Hepatic stellate cell (primary cell): ENCODE data around the gene ITGB1BP1.

Source experiments
- DNase-seq: peaks from one replicate; pipeline ENCODE4 v3.0.0; 2011; ENCODE audit warnings: low spot score

The ITGB1BP1 gene

DNA sequence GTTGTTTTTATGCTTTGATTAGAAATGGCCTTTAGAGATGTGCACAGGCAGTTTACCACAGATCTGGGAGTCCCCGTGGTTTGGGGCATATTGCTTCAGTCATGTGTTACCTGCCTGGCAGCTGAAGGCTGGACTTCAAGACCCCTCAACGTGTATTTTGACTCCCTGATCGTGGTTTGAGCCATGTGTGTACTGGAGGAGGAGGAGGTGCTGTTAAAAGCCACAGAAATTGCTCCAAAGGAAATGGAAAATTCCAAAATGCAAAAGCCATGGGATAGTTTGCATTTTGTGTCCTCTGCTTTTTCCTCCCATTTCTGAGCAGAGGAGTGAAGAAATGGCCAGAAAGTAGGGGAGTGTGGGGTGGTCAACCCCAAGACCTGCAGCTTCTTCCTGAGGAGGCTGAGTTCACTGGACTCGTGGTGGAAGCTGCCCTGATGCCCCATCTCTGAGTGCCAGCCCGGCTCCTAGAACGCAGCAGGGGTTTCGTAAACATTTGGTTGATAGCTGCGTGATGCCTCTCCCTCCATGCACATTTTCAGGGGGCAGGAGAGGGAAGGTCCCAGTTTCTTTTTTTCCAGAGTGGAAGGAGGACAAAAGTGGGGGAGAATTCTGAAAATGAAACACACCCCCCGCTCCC, 45.7 kb downstream of the ITGB1BP1 start:
- no peak for DNase-seq

DNA sequence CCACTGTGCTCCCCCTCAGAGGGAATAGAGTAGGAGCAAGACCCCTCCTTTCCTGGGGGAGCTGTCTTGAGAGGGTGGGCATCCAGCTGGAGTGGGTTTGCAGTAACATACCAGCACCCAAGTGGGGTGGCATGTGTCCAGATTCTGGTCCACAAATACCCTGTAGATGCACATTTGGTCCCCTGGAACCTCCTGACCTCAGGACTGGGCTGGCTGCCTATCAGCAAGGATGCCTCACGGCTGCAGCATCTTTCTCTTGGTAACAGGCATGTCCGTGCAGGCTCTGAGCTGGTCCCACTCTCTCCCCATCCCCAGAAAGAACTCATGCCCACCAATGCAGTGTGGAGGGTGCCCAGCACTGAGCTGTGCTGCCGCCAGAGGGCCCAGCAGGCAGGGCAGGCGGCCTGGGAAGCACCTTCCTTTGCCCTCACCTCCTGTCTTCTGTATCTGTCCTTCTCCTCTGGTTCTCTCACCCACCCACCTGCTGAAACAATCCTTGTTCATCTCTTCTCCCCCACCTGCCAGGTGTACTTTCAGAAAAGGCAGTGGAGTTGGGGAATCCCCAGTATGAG, 47.4 kb downstream of the ITGB1BP1 start:
- no peak for DNase-seq

GRCh38 chr2:9374071-9374730, 49.1 kb downstream of the ITGB1BP1 start:
- DNase-seq, result no peak

DNA sequence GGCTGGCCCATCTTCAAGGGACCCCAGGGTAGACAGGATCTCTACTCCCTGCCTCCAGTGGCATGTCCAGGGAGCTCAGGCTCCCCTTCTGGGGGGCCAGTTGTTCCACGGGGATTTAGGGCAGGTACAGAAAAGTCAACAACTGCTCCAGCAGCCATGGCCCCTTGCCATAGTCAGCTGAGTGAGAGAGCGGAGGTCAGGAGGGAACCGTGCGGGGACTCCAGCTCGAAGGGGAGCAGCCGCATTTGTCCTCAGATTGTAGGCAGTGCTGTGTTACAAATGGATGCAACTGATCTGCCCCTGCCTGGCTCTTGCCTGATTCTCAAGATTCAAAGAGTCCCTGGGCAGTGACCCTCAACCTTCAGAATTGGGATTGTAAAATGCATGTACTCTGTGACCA, 49.9 kb downstream of the ITGB1BP1 start:
- no peak for DNase-seq

GRCh38 chr2:9373047-9373446, 50.3 kb downstream of the ITGB1BP1 start:
- no peak for DNase-seq

GRCh38 chr2:9370746-9371145, 52.6 kb downstream of the ITGB1BP1 start:
- no peak for DNase-seq

DNA sequence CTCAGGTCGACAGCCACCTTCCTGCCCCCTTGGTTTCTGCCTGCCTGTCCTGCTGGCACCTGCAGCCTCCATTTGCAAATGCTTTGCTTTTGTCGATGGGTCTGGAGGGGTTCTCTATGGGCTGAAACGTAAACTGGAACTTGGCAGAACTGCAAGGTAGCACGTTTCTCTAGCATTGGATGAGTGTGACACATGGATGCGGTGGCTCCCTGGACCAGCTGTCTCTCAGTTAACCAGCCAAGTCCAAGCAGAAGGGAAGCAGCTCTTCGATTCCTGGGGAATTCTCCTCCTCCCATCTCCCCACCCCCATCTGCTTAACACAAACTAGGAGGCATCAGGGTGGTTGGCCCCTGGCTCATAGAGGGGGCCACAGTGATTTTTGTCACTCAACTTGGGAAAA, 57.3 kb downstream of the ITGB1BP1 start:
- no peak for DNase-seq

- no peak for DNase-seq
Observed at GRCh38 chr2:9365498-9366019, 57.8 kb downstream of the ITGB1BP1 start.

DNA sequence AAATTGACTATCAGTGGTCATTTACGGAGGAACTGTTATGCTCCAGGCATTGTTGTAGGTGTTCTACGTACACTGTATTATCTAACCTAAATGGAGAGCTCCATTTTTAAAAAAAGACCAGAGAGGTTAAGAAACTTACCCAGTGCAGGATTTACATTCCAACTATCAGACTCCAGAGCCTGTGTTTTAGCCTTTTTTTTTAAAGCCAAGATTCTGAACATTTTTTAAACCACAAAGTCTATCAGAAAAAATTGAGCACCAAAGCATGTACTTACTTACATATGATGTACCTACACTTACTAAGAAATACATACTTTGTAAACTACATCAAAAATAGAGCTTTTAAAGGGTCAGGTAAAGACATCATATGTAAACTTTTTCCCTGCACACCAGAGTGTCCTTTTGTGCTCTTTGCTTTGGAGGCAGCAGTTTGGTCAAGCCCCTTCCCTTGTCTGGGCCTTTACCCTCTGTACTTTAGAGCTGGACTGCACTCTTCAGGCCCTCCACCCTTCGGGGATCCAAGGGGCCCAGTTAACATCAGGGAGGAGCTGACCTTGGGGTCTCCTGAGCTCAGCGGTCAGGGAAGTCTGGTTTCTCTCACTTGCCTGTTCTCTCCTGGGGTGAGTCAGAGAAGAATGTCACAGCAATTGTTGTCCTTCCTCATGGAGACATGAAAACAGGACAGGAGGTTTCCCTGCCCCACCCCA, 58.4 kb downstream of the ITGB1BP1 start:
- DNase-seq, result peak; percentile 70

GRCh38 chr2:9364373-9364772, 59.0 kb downstream of the ITGB1BP1 start:
- no peak for DNase-seq

DNA sequence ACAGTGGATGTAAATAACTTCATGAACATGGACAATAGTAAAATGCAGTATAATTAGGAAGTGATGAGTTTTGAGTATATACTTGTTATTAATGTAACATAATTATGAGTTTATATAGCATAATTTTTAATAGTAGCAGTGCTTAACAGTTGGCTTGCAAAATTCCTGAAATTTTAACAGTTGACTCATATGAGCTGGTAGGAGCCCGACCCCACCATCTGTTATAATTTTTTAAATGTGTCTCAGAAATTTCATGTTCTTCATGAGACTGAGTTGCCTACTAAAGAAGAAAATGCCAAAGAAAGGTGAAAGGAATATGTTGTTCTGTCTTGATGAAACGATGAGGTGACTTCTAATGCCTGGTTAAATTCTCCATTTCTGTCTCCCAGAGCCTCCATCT, 62.6 kb downstream of the ITGB1BP1 start:
- DNase-seq, result no peak

DNA sequence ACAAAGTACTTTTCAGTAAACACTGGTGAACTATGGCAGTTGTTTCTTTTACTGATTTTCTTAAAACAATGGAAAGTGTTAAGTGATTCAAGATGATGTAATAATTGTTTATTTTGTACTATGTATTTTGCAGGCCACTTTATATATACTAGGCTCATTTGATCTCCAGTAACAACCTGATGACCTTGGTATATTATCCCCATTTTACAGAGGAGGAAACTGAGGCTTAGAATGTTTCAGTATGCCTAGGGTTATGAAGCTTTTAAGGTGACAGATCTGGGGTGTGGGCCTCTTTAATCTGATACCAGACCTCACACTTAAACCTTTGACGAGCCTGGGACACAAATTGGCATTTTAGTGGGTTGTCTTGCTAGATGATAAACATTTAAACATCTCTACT, 63.2 kb downstream of the ITGB1BP1 start:
- DNase-seq, result no peak

DNA sequence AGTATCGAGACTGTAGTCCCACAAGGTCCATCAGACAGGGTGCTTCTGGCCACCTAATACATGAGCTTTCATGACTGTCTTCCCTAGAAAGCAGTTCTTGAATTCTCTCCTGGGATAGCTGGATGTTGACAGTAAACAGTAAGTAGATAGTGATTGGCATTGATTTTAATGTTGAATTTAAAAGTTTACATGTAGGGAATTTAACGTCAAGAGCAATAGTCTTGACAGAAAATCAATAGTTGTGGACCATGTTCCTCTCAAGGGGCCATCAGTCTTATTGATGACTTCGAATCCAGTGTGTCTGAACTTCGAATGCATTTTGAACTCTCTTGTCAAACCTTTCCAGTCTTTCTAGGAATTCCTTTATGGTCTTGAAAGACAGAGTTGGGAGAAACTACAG, 63.9 kb downstream of the ITGB1BP1 start:
- no peak for DNase-seq

- DNase-seq, result no peak
Observed at GRCh38 chr2:9358846-9359245, 64.5 kb downstream of the ITGB1BP1 start.

DNA sequence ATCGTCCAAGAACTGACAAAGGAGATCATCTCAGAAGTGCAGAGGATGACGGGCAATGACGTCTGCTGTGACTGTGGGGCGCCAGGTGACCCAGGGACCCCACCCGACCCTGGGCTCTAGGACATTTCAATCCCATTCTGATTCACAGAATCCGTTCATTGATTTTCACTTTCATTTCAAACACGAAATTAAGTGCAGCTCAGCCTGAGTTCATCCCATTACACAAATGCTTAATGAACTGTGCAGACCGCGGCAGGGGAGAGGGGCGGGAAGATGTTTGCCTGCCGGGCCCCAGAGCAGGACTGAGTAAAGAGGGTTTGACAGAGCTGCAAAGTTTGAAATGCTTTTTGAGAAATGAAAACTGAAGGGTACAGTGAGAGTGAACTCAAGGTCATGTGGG, 67.1 kb downstream of the ITGB1BP1 start:
- no peak for DNase-seq

DNA sequence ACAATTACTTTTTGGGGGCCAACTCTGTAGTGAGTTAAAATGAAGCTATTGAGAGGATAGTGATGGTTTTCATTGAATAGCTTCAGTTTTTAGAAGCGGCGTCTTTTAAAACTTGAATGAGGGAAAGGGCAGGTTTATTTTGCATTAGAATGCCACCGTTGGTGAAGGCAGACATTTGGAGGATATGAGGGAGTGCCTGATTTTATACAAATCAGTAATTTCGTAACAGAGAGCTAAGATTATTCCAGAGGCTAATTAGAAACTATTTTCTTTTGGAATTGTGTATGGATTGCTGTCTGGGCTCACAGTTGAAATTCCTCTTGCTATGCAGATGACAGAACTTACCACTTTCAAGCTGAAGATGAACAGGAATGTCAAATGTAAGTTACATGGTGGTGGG, 67.6 kb downstream of the ITGB1BP1 start:
- no peak for DNase-seq

- no peak for DNase-seq
Observed at GRCh38 chr2:9355270-9355669, 68.1 kb downstream of the ITGB1BP1 start.

GRCh38 chr2:9354318-9354717, 69.0 kb downstream of the ITGB1BP1 start:
- no peak for DNase-seq
